ENCODE results near the gene CCR2. TPM values are rescaled to one million over a fixed set of nuclear protein-coding genes. Genes with fewer than 3 reads are reported as not detected.

CCR2 gene
- total RNA-seq, 1 experiment from 2014 or later: not detected

- no peak overlapping the region for H3K4me3 Mint-ChIP-seq (ENCODE audit: low read depth, unreplicated experiment)
- BruUV-seq (replicated peaks): no TSS peak
- CTCF ChIA-PET: interaction anchor here (0.6 kb wide), 1 partner anchor 13 kb away, joined by 3 read pairs; no protein-coding TSS in a partner anchor
Measured at GRCh38 chr3:46349484-46350261, 4.2 kb upstream of the CCR2 start.

GRCh38 chr3:46350262-46350565 is 3.7 kb upstream of the CCR2 start:
- H3K27me3 Mint-ChIP-seq (ENCODE audit: unreplicated experiment): peaks cover 86% of the 10 kb centered on the region
- DNase-seq: no peak
- H3K9me3 Mint-ChIP-seq (ENCODE audit: low read depth, unreplicated experiment): no peaks in the 10 kb centered on the region
- intact Hi-C loops (cut with micrococcal nuclease; ENCODE audit: unreplicated experiment): no loop called here
- no peaks in the 10 kb centered on the region for H3K36me3 Mint-ChIP-seq (ENCODE audit: insufficient read depth, unreplicated experiment)
- TF ChIP-seq CTCF (IDR thresholded peaks at IDR 0.05; ENCODE audit: unreplicated experiment): no peak
- CTCF ChIA-PET: interaction anchor here (0.6 kb wide), 1 partner anchor 12 kb away, joined by 3 read pairs; no protein-coding TSS in a partner anchor
- H3K4me3 Mint-ChIP-seq (ENCODE audit: low read depth, unreplicated experiment): no peak overlapping the region
- H3K27ac Mint-ChIP-seq (ENCODE audit: unreplicated experiment): no peak overlapping the region
- no TSS peak for BruUV-seq (replicated peaks)
- H3K4me1 Mint-ChIP-seq (ENCODE audit: low read depth, unreplicated experiment): no peaks in the 10 kb centered on the region

More at GRCh38 chr3:46349484-46350261, 4.2 kb upstream of the CCR2 start:
- TF ChIP-seq CTCF (IDR thresholded peaks at IDR 0.05; ENCODE audit: unreplicated experiment): no peak
- Mint-ChIP-seq H3K36me3 (ENCODE audit: insufficient read depth, unreplicated experiment) (no peaks in the 10 kb centered on the region), H3K4me1 (ENCODE audit: low read depth, unreplicated experiment) (no peaks in the 10 kb centered on the region), H3K27me3 (ENCODE audit: unreplicated experiment) (peaks cover 81% of the 10 kb centered on the region), H3K9me3 (ENCODE audit: low read depth, unreplicated experiment) (no peaks in the 10 kb centered on the region), H3K27ac (ENCODE audit: unreplicated experiment) (no peak overlapping the region)
- intact Hi-C loops (cut with micrococcal nuclease; ENCODE audit: unreplicated experiment): no loop called here
- no peak for DNase-seq

- no peak overlapping the region for H3K27ac Mint-ChIP-seq (ENCODE audit: unreplicated experiment)
- intact Hi-C loops (cut with micrococcal nuclease; ENCODE audit: unreplicated experiment): no loop called here
- BruUV-seq (replicated peaks): no TSS peak
- peaks cover 96% of the 10 kb centered on the region for H3K27me3 Mint-ChIP-seq (ENCODE audit: unreplicated experiment)
- no peak overlapping the region for H3K4me3 Mint-ChIP-seq (ENCODE audit: low read depth, unreplicated experiment)
- H3K36me3 Mint-ChIP-seq (ENCODE audit: insufficient read depth, unreplicated experiment): no peaks in the 10 kb centered on the region
- no peak for TF ChIP-seq CTCF (IDR thresholded peaks at IDR 0.05; ENCODE audit: unreplicated experiment)
- no peaks in the 10 kb centered on the region for H3K9me3 Mint-ChIP-seq (ENCODE audit: low read depth, unreplicated experiment)
- CTCF ChIA-PET: no interaction called here
- no peak for DNase-seq
- no peaks in the 10 kb centered on the region for H3K4me1 Mint-ChIP-seq (ENCODE audit: low read depth, unreplicated experiment)
Measured at GRCh38 chr3:46351646-46352045, 2.3 kb upstream of the CCR2 start.

GRCh38 chr3:46353090-46353489 is 821 bp upstream of the CCR2 start:
- Mint-ChIP-seq H3K9me3 (ENCODE audit: low read depth, unreplicated experiment) (no peaks in the 10 kb centered on the region), H3K4me1 (ENCODE audit: low read depth, unreplicated experiment) (no peaks in the 10 kb centered on the region), H3K36me3 (ENCODE audit: insufficient read depth, unreplicated experiment) (no peaks in the 10 kb centered on the region), H3K27ac (ENCODE audit: unreplicated experiment) (no peak overlapping the region), H3K4me3 (ENCODE audit: low read depth, unreplicated experiment) (no peak overlapping the region), H3K27me3 (ENCODE audit: unreplicated experiment) (peaks cover 99% of the 10 kb centered on the region)
- BruUV-seq (replicated peaks): no TSS peak
- intact Hi-C loops (cut with micrococcal nuclease; ENCODE audit: unreplicated experiment): no loop called here
- no peak for DNase-seq
- TF ChIP-seq CTCF (IDR thresholded peaks at IDR 0.05; ENCODE audit: unreplicated experiment): no peak
- CTCF ChIA-PET: no interaction called here

Data from Calu3 (cell line).